ENCODE data around the gene SV2C.

The SV2C gene

GRCh38 chr5:76229900-76230299 lies 146.7 kb downstream of the SV2C start:
- no peaks in the 10 kb centered on the region for H4K20me1 ChIP-seq (ENCODE audit: low read depth, low read length)
- H3K27me3 ChIP-seq (ENCODE audit: low read length) = no peaks in the 10 kb centered on the region
- no peak overlapping the region for H2AFZ ChIP-seq (ENCODE audit: low read depth, low read length, severe bottlenecking)
- H3K27ac ChIP-seq (ENCODE audit: low read depth, low read length) = no peak overlapping the region
- no peak for TF ChIP-seq CTCF (IDR thresholded peaks at IDR 0.05; ENCODE audit: insufficient read depth, low read length, poor library complexity, severe bottlenecking)
- TF ChIP-seq EZH2phosphoT487 (conservative IDR thresholded peaks at IDR 0.05; ENCODE audit: low read length) = no peak
- no peaks in the 10 kb centered on the region for H3K36me3 ChIP-seq (ENCODE audit: low read length)
- H3K79me2 ChIP-seq (ENCODE audit: insufficient read depth, low read length) = no peaks in the 10 kb centered on the region
- H3K9me3 ChIP-seq (ENCODE audit: insufficient read depth, low read length) = no peaks in the 10 kb centered on the region
- no peak overlapping the region for H3K9ac ChIP-seq (ENCODE audit: low read length)
- H3K9me2 ChIP-seq (replicated peaks; ENCODE audit: insufficient read depth, low read length) = no peaks in the 10 kb centered on the region
- H3K4me3 ChIP-seq (ENCODE audit: insufficient read depth, low read length, poor library complexity, severe bottlenecking) = no peak overlapping the region
- H3K4me2 ChIP-seq (ENCODE audit: low read depth, low read length, poor library complexity, severe bottlenecking) = no peak overlapping the region
- no peaks in the 10 kb centered on the region for H3F3A ChIP-seq (ENCODE audit: insufficient read depth)

- Histone ChIP-seq H3K79me2 (ENCODE audit: insufficient read depth, low read length) (no peaks in the 10 kb centered on the region), H3K36me3 (ENCODE audit: low read length) (no peaks in the 10 kb centered on the region), H3K4me2 (ENCODE audit: low read depth, low read length, poor library complexity, severe bottlenecking) (no peak overlapping the region), H3K27ac (ENCODE audit: low read depth, low read length) (no peak overlapping the region), H3K9me3 (ENCODE audit: insufficient read depth, low read length) (no peaks in the 10 kb centered on the region), H3K9me2 (replicated peaks; ENCODE audit: insufficient read depth, low read length) (no peaks in the 10 kb centered on the region), H3K27me3 (ENCODE audit: low read length) (no peaks in the 10 kb centered on the region), H3K4me3 (ENCODE audit: insufficient read depth, low read length, poor library complexity, severe bottlenecking) (no peak overlapping the region), H2AFZ (ENCODE audit: low read depth, low read length, severe bottlenecking) (no peak overlapping the region), H3K9ac (ENCODE audit: low read length) (no peak overlapping the region), H3F3A (ENCODE audit: insufficient read depth) (no peaks in the 10 kb centered on the region), H4K20me1 (ENCODE audit: low read depth, low read length) (no peaks in the 10 kb centered on the region)
- TF ChIP-seq EZH2phosphoT487 (conservative IDR thresholded peaks at IDR 0.05; ENCODE audit: low read length) = no peak
- TF ChIP-seq CTCF (IDR thresholded peaks at IDR 0.05; ENCODE audit: insufficient read depth, low read length, poor library complexity, severe bottlenecking) = no peak
Observed at GRCh38 chr5:76230711-76231285, 147.6 kb downstream of the SV2C start.

- no peaks in the 10 kb centered on the region for H3K9me2 ChIP-seq (replicated peaks; ENCODE audit: insufficient read depth, low read length)
- no peak overlapping the region for H3K27ac ChIP-seq (ENCODE audit: low read depth, low read length)
- no peaks in the 10 kb centered on the region for H3K27me3 ChIP-seq (ENCODE audit: low read length)
- H4K20me1 ChIP-seq (ENCODE audit: low read depth, low read length) = no peaks in the 10 kb centered on the region
- H3K36me3 ChIP-seq (ENCODE audit: low read length) = no peaks in the 10 kb centered on the region
- no peak overlapping the region for H2AFZ ChIP-seq (ENCODE audit: low read depth, low read length, severe bottlenecking)
- H3F3A ChIP-seq (ENCODE audit: insufficient read depth) = no peaks in the 10 kb centered on the region
- no peaks in the 10 kb centered on the region for H3K9me3 ChIP-seq (ENCODE audit: insufficient read depth, low read length)
- no peak overlapping the region for H3K4me3 ChIP-seq (ENCODE audit: insufficient read depth, low read length, poor library complexity, severe bottlenecking)
- no peaks in the 10 kb centered on the region for H3K79me2 ChIP-seq (ENCODE audit: insufficient read depth, low read length)
- no peak overlapping the region for H3K9ac ChIP-seq (ENCODE audit: low read length)
- TF ChIP-seq EZH2phosphoT487 (conservative IDR thresholded peaks at IDR 0.05; ENCODE audit: low read length) (no peak), CTCF (IDR thresholded peaks at IDR 0.05; ENCODE audit: insufficient read depth, low read length, poor library complexity, severe bottlenecking) (no peak)
- no peak overlapping the region for H3K4me2 ChIP-seq (ENCODE audit: low read depth, low read length, poor library complexity, severe bottlenecking)
Observed at GRCh38 chr5:76234665-76235064, 151.5 kb downstream of the SV2C start.

Measured in SU-DHL-6 (cell line).